ENCODE measurements around the gene TMEM266. TPM values are rescaled to one million over a fixed set of nuclear protein-coding genes. Genes with fewer than 3 reads are reported as not detected.

The TMEM266 gene
- total and polyA plus RNA-seq, 5 donors from 2014 or later, result 0.08 to 0.25 (median 0.21) TPM

DNA sequence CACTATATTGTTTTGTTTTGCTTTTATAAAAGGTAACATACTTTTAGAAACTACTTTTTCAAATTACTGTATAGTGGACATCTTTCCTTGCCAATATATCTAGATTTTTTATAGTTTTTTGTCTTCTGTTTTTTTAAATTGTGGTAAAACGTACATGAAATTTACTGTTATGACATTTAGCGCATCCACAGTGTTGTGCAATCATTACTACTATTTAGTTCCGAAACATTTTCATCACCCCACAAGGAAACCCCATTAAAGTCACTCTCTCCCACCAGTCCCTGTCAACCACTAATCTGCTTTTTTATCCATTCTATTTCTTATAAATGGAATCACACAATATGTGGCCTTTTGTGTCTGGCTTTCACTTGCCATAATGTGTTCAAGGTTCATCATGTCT is 54.8 kb downstream of the TMEM266 start:
- H3K27ac Mint-ChIP-seq, result no peak overlapping the region
- H3K36me3 Mint-ChIP-seq, result no peaks in the 10 kb centered on the region
- H3K4me3 Mint-ChIP-seq, result no peak overlapping the region
- Histone ChIP-seq H3K36me3 (ENCODE audit: control insufficient read depth, insufficient read depth, low read length) (no peaks in the 10 kb centered on the region), H3K4me1 (ENCODE audit: control insufficient read depth, insufficient read depth, low read length, poor library complexity, severe bottlenecking) (no peaks in the 10 kb centered on the region), H3K27ac (ENCODE audit: insufficient read depth, low read length, poor library complexity, severe bottlenecking) (no peak overlapping the region), H3K4me3 (ENCODE audit: low read depth, low read length) (no peak overlapping the region), H3K9me3 (ENCODE audit: control insufficient read depth in 2 of 2, low read length in 2 of 2) (no peaks in the 10 kb centered on the region), H3K27me3 (ENCODE audit: control insufficient read depth, insufficient read depth, low read length) (no peaks in the 10 kb centered on the region)
- H3K27me3 Mint-ChIP-seq, result peaks cover 14% of the 10 kb centered on the region
- H3K4me1 Mint-ChIP-seq, result no peaks in the 10 kb centered on the region
- peaks cover 0 to 3% (median 0%) of the 10 kb centered on the region in 7 donors for H3K9me3 Mint-ChIP-seq
- ATAC-seq (ENCODE audit: low read depth in 2 of 2), result no peak
- DNase-seq, result no peak

DNA sequence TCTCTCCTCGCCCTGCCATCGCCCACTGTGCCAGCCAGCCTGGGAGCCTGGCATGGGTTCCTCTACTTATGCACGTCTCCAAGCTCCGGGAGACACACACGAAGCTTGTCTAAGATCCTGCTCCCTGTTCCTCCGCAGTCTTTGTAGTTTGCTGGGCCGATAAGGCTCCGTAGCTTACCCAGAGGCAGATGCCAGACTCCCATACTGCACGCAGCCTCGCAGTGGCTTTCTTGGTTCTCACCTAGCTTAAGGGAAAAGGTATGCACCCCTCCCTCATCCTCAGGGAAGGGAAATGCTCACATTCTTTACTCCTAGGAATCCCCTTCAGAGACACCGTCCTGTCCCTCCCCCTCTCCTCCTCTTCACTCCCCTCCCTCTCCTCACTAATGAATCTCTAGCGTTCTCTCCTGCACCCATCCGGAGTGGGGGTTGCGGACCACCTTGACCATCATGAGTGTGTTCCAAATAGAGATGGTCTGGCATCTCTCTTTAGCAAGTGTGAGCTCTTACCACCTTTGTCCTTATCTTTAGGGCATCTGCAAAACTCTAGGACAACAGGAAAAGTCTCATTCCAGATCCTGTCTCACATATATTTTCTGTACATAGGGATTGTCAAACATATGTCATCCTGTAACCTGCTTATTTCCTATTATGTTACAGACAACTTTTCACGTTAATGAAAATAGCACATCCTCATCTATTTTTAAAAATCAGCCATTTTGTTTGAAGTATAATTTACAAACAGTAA is 56.5 kb downstream of the TMEM266 start:
- H3K36me3 Mint-ChIP-seq, result no peaks in the 10 kb centered on the region
- no peak for ATAC-seq (ENCODE audit: low read depth in 2 of 2)
- no peak overlapping the region for H3K27ac Mint-ChIP-seq
- no peak overlapping the region for H3K4me3 Mint-ChIP-seq
- no peaks in the 10 kb centered on the region for H3K4me1 Mint-ChIP-seq
- no peak overlapping the region for H3K4me3 ChIP-seq (ENCODE audit: low read depth, low read length)
- H3K9me3 Mint-ChIP-seq, result peaks cover 0 to 3% (median 0%) of the 10 kb centered on the region in 7 donors
- no peaks in the 10 kb centered on the region for H3K9me3 ChIP-seq (ENCODE audit: control insufficient read depth in 2 of 2, low read length in 2 of 2)
- no peak overlapping the region for H3K27ac ChIP-seq (ENCODE audit: insufficient read depth, low read length, poor library complexity, severe bottlenecking)
- DNase-seq, result no peak
- H3K4me1 ChIP-seq (ENCODE audit: control insufficient read depth, insufficient read depth, low read length, poor library complexity, severe bottlenecking), result no peaks in the 10 kb centered on the region
- no peaks in the 10 kb centered on the region for H3K27me3 ChIP-seq (ENCODE audit: control insufficient read depth, insufficient read depth, low read length)
- H3K36me3 ChIP-seq (ENCODE audit: control insufficient read depth, insufficient read depth, low read length), result no peaks in the 10 kb centered on the region
- peaks cover 14% of the 10 kb centered on the region for H3K27me3 Mint-ChIP-seq

DNA sequence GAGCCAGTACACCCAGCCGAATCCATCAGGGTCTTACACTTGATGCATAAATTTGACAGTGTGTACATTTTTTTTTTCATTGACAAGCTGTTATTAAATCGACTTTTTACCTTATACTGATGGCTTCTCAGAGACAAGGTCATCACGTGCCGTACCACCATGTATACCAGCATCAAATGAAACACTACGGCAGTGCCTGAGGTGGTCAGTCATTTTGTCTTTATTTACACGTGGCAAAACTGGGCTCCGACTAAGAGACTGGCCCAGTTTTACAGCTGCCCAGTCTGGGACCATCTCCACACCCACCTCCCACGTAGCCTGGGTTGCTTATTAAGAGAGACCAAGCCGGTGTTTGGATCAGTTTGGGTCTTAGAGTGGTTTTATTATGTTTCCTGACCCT is 57.4 kb downstream of the TMEM266 start:
- H3K9me3 ChIP-seq (ENCODE audit: control insufficient read depth in 2 of 2, low read length in 2 of 2), result no peaks in the 10 kb centered on the region
- Mint-ChIP-seq H3K4me3 (no peak overlapping the region), H3K4me1 (no peaks in the 10 kb centered on the region), H3K27ac (no peak overlapping the region), H3K9me3 (peaks cover 0 to 3% (median 0%) of the 10 kb centered on the region in 7 donors), H3K36me3 (no peaks in the 10 kb centered on the region), H3K27me3 (peaks cover 18% of the 10 kb centered on the region)
- no peaks in the 10 kb centered on the region for H3K4me1 ChIP-seq (ENCODE audit: control insufficient read depth, insufficient read depth, low read length, poor library complexity, severe bottlenecking)
- DNase-seq, result no peak
- H3K27ac ChIP-seq (ENCODE audit: insufficient read depth, low read length, poor library complexity, severe bottlenecking), result no peak overlapping the region
- H3K4me3 ChIP-seq (ENCODE audit: low read depth, low read length), result no peak overlapping the region
- H3K36me3 ChIP-seq (ENCODE audit: control insufficient read depth, insufficient read depth, low read length), result no peaks in the 10 kb centered on the region
- no peaks in the 10 kb centered on the region for H3K27me3 ChIP-seq (ENCODE audit: control insufficient read depth, insufficient read depth, low read length)
- ATAC-seq (ENCODE audit: low read depth in 2 of 2), result no peak

GRCh38 chr15:76118767-76119166 is 59.0 kb downstream of the TMEM266 start:
- Histone ChIP-seq H3K27me3 (ENCODE audit: control insufficient read depth, insufficient read depth, low read length) (no peaks in the 10 kb centered on the region), H3K27ac (ENCODE audit: insufficient read depth, low read length, poor library complexity, severe bottlenecking) (no peak overlapping the region), H3K36me3 (ENCODE audit: control insufficient read depth, insufficient read depth, low read length) (no peaks in the 10 kb centered on the region), H3K9me3 (ENCODE audit: control insufficient read depth in 2 of 2, low read length in 2 of 2) (no peaks in the 10 kb centered on the region), H3K4me3 (ENCODE audit: low read depth, low read length) (no peak overlapping the region), H3K4me1 (ENCODE audit: control insufficient read depth, insufficient read depth, low read length, poor library complexity, severe bottlenecking) (no peaks in the 10 kb centered on the region)
- H3K36me3 Mint-ChIP-seq, result no peaks in the 10 kb centered on the region
- peaks cover 28% of the 10 kb centered on the region for H3K27me3 Mint-ChIP-seq
- no peak overlapping the region for H3K27ac Mint-ChIP-seq
- DNase-seq, result no peak
- peaks cover 0 to 3% (median 0%) of the 10 kb centered on the region in 7 donors for H3K9me3 Mint-ChIP-seq
- H3K4me3 Mint-ChIP-seq, result no peak overlapping the region
- ATAC-seq (ENCODE audit: low read depth in 2 of 2), result no peak
- H3K4me1 Mint-ChIP-seq, result no peaks in the 10 kb centered on the region

GRCh38 chr15:76123031-76123430 is 63.2 kb downstream of the TMEM266 start:
- H3K36me3 Mint-ChIP-seq, result no peaks in the 10 kb centered on the region
- Histone ChIP-seq H3K27me3 (ENCODE audit: control insufficient read depth, insufficient read depth, low read length) (peaks cover 2% of the 10 kb centered on the region), H3K27ac (ENCODE audit: insufficient read depth, low read length, poor library complexity, severe bottlenecking) (no peak overlapping the region), H3K4me3 (ENCODE audit: low read depth, low read length) (no peak overlapping the region), H3K4me1 (ENCODE audit: control insufficient read depth, insufficient read depth, low read length, poor library complexity, severe bottlenecking) (no peaks in the 10 kb centered on the region), H3K9me3 (ENCODE audit: control insufficient read depth in 2 of 2, low read length in 2 of 2) (no peaks in the 10 kb centered on the region), H3K36me3 (ENCODE audit: control insufficient read depth, insufficient read depth, low read length) (no peaks in the 10 kb centered on the region)
- ATAC-seq (ENCODE audit: low read depth in 2 of 2) (no peak), DNase-seq (no peak)
- peaks cover 15% of the 10 kb centered on the region for H3K27me3 Mint-ChIP-seq
- no peak overlapping the region for H3K4me3 Mint-ChIP-seq
- peaks cover 0 to 2% (median 0%) of the 10 kb centered on the region in 7 donors for H3K9me3 Mint-ChIP-seq
- no peaks in the 10 kb centered on the region for H3K4me1 Mint-ChIP-seq
- H3K27ac Mint-ChIP-seq, result no peak overlapping the region

GRCh38 chr15:76127169-76127568 is 67.4 kb downstream of the TMEM266 start:
- H3K4me3 Mint-ChIP-seq, result no peak overlapping the region
- no peak for ATAC-seq (ENCODE audit: low read depth in 2 of 2)
- H3K9me3 Mint-ChIP-seq, result peaks cover 0 to 2% (median 0%) of the 10 kb centered on the region in 7 donors
- no peak overlapping the region for H3K4me3 ChIP-seq (ENCODE audit: low read depth, low read length)
- no peaks in the 10 kb centered on the region for H3K9me3 ChIP-seq (ENCODE audit: control insufficient read depth in 2 of 2, low read length in 2 of 2)
- no peak overlapping the region for H3K27ac ChIP-seq (ENCODE audit: insufficient read depth, low read length, poor library complexity, severe bottlenecking)
- DNase-seq, result no peak
- no peak overlapping the region for H3K27ac Mint-ChIP-seq
- no peaks in the 10 kb centered on the region for H3K4me1 ChIP-seq (ENCODE audit: control insufficient read depth, insufficient read depth, low read length, poor library complexity, severe bottlenecking)
- no peaks in the 10 kb centered on the region for H3K36me3 Mint-ChIP-seq
- no peaks in the 10 kb centered on the region for H3K4me1 Mint-ChIP-seq
- peaks cover 20% of the 10 kb centered on the region for H3K27me3 Mint-ChIP-seq
- H3K36me3 ChIP-seq (ENCODE audit: control insufficient read depth, insufficient read depth, low read length), result no peaks in the 10 kb centered on the region
- H3K27me3 ChIP-seq (ENCODE audit: control insufficient read depth, insufficient read depth, low read length), result peaks cover 2% of the 10 kb centered on the region

DNA sequence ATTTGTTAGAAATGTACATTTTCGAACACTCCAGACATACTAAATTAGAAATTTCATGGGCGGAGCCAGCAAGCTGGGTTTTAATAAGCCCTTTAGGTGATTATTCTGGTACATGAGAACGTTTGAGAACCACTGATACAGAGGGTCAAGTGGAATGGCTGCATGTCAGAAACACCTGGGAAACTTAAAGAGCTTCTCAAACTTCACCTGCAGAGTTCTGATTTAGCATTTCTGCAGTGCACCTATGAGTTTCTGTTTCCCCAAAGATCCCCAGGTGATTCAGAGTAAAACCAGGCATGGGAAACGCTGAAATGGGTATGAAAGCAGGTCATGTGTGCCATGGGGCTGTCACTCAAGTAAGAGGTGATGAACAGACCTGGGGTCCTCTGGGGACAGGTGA is 68.1 kb downstream of the TMEM266 start:
- H3K9me3 Mint-ChIP-seq, result peaks cover 0 to 2% (median 0%) of the 10 kb centered on the region in 7 donors
- H3K27me3 Mint-ChIP-seq, result peaks cover 14% of the 10 kb centered on the region

GRCh38 chr15:76134537-76134936 is 74.8 kb downstream of the TMEM266 start:
- DNase-seq, result no peak
- H3K27ac Mint-ChIP-seq, result no peak overlapping the region
- H3K4me1 Mint-ChIP-seq, result peaks cover 0 to 3% (median 2%) of the 10 kb centered on the region in 4 donors
- peaks cover 12% of the 10 kb centered on the region for H3K27me3 Mint-ChIP-seq
- Histone ChIP-seq H3K4me1 (ENCODE audit: control insufficient read depth, insufficient read depth, low read length, poor library complexity, severe bottlenecking) (peaks cover 5% of the 10 kb centered on the region), H3K36me3 (ENCODE audit: control insufficient read depth, insufficient read depth, low read length) (no peaks in the 10 kb centered on the region), H3K27me3 (ENCODE audit: control insufficient read depth, insufficient read depth, low read length) (no peaks in the 10 kb centered on the region), H3K4me3 (ENCODE audit: low read depth, low read length) (no peak overlapping the region), H3K9me3 (ENCODE audit: control insufficient read depth in 2 of 2, low read length in 2 of 2) (no peaks in the 10 kb centered on the region), H3K27ac (ENCODE audit: insufficient read depth, low read length, poor library complexity, severe bottlenecking) (no peak overlapping the region)
- ATAC-seq (ENCODE audit: low read depth in 2 of 2), result no peak
- no peaks in the 10 kb centered on the region for H3K9me3 Mint-ChIP-seq
- no peak overlapping the region for H3K4me3 Mint-ChIP-seq
- no peaks in the 10 kb centered on the region for H3K36me3 Mint-ChIP-seq

More for the DNA sequence above, 68.1 kb downstream of the TMEM266 start:
- no peaks in the 10 kb centered on the region for H3K4me1 ChIP-seq (ENCODE audit: control insufficient read depth, insufficient read depth, low read length, poor library complexity, severe bottlenecking)
- no peak for DNase-seq
- H3K4me3 Mint-ChIP-seq, result no peak overlapping the region
- H3K4me1 Mint-ChIP-seq, result no peaks in the 10 kb centered on the region
- H3K9me3 ChIP-seq (ENCODE audit: control insufficient read depth in 2 of 2, low read length in 2 of 2), result no peaks in the 10 kb centered on the region
- no peak overlapping the region for H3K4me3 ChIP-seq (ENCODE audit: low read depth, low read length)
- H3K36me3 Mint-ChIP-seq, result no peaks in the 10 kb centered on the region
- no peak overlapping the region for H3K27ac ChIP-seq (ENCODE audit: insufficient read depth, low read length, poor library complexity, severe bottlenecking)
- H3K36me3 ChIP-seq (ENCODE audit: control insufficient read depth, insufficient read depth, low read length), result no peaks in the 10 kb centered on the region
- H3K27ac Mint-ChIP-seq, result no peak overlapping the region
- H3K27me3 ChIP-seq (ENCODE audit: control insufficient read depth, insufficient read depth, low read length), result peaks cover 2% of the 10 kb centered on the region
- ATAC-seq (ENCODE audit: low read depth in 2 of 2), result no peak
